ENCODE measurements around the gene PTPA.

PTPA gene

GRCh38 chr9:129197978-129198318 is 86.7 kb downstream of the PTPA start:
- no peak for DNase-seq (ENCODE audit: low read depth in 3 of 3)
